Measurements from ENCODE around the gene ZNF444.

The ZNF444 gene

DNA sequence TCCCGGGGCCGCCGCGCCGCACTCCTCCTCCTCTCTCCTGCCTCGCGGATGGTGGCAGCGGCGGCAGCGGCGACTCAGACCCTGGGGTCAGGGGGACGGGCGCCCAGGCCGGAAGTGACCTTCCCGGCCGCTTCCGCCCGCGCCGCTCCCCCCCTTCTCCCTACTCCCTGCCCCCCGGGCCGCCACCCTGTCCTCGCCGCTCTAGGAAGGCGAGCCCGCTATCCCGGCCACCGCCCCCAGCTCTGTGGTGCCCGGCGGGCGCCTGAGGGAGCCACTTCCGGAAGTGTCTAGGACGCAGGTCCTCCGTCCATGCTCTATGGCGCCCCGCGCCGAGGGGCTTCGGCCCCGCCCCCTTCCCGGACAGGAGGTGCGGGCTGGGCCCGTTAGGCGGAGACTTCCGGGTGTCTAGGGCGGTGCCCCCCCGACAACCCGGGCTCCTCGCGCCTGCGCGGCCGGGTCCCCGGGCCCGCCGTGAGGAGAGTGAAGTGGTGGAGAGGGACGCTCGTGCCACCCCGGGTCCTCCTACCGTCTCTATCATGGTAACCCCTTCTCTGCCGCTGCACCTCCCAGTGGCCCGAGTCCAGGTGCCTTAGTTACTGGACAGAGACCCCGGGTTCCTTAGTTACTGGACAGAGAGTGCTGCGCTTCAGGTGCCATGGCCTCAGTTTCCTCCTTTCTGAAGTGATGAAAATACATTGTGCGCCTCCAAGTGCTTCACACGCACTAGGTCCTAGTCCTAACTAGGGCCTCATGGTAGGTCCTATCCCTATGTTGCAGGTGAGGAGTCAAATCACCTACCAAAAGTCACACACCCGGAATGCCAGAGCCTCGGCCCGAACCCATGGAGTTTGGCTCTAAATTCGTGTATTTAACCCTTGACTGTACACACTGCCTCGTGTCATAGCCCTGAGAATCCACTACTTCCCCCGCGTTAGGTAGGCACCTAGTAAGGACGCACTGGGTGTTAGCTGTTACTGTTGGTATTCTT is 19.6 kb upstream of the ZNF444 start, which contains the start of gene ZNF787:
ZNF787 (minus strand) TSS at position 116 of the 988 bp plus-strand sequence. CDS start 18,078 bp downstream, outside the sequence.
- peak; percentile 96 to 97 for DNase-seq (ENCODE audit: low read depth in 2 of 2)

DNA sequence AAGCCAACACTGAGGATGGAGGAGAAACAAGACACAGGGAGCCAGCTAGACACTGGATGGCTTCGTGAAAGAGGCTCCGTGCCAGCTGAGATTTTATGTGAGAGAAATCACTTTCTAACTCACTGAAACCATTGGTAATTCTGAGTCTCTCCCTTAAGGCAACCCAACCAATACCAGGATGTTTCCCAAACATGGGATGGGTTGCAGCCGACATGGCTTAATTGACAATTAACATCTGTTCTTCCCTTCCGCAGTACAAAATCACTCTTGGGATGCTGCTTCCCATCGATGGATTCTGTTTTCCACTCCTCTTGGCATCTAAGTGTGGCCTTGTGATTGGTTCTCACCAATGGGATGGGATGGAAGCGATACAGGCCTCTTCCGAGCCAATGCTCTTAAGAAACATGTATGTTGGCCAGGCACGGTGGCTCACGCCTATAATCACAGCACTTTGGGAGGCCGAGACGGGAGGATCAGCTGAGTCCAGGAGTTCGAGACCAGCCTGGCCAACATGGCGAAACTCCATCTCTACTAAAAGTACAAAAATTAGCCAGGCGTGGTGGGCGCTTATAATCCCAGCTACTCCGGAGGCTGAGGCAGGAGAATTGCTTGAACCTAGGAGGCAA is 17.7 kb upstream of the ZNF444 start:
- no peak for DNase-seq (ENCODE audit: low read depth in 2 of 2)

GRCh38 chr19:56124578-56124977 is 16.5 kb upstream of the ZNF444 start:
- DNase-seq (ENCODE audit: low read depth in 2 of 2): no peak

GRCh38 chr19:56125806-56126590 is 15.1 kb upstream of the ZNF444 start:
- no peak for DNase-seq (ENCODE audit: low read depth in 2 of 2)

GRCh38 chr19:56126983-56127780 is 13.9 kb upstream of the ZNF444 start:
- DNase-seq (ENCODE audit: low read depth in 2 of 2): no peak

GRCh38 chr19:56130006-56130405 is 11.1 kb upstream of the ZNF444 start:
- DNase-seq (ENCODE audit: low read depth in 2 of 2): no peak

- DNase-seq (ENCODE audit: low read depth in 2 of 2): no peak
Measured at GRCh38 chr19:56131651-56132050, 9.4 kb upstream of the ZNF444 start.

- no peak for DNase-seq (ENCODE audit: low read depth in 2 of 2)
Measured at GRCh38 chr19:56132316-56132822, 8.7 kb upstream of the ZNF444 start.

DNA sequence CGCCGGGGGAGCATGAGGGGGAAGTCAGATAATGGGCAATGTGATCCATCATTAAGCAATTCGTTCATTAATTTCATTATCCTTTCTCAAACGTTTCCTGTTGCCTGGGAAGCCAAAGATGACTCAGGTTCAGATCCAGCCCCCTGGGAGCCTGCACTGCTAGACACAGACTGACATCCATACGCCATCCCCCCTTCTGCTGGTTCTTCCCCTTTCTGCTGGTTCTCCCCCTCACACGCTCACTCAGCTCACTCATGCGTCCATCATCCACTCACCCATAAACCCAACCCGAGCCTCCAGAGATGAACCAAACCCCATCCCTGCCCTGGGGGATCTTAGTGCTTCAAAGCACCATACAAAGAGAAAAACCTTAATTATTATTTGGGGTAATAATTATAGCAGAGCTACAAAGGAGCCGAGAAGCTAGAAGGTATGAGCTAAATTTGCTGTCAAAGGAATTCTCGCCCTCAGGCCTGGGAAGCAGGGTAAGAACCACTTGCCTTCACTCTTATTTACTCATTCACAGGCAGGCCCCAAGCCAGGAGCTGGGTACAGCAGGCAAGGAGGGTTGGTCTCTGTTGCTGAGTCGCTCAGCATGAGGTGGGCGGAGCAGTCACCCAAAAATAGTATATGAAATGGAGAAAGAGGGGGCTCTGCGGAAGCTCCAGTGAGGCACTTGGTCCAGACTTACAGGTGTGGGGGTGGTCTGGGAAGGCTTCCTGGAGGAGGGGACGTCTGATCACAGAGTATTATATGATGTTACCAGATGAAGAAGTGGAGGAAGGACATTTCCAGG is 7.0 kb upstream of the ZNF444 start:
- no peak for DNase-seq (ENCODE audit: low read depth in 2 of 2)

DNA sequence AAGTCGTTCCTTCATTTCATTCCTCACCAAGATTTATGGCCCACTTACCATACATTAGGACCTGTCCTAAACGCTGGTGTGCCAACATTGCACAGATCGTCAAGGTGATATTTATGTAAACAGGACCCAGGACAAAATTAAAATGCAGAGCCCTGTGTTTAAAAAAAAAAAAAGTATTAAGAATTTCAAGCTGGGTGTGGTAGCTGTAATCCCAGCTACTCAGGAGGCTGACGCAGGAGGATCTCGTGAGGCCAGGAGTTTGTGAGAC is 6.5 kb upstream of the ZNF444 start:
- no peak for DNase-seq (ENCODE audit: low read depth in 2 of 2)

- no peak for DNase-seq (ENCODE audit: low read depth in 2 of 2)
Measured at GRCh38 chr19:56136362-56136761, 4.7 kb upstream of the ZNF444 start.

GRCh38 chr19:56137405-56137804 is 3.7 kb upstream of the ZNF444 start:
- no peak for DNase-seq (ENCODE audit: low read depth in 2 of 2)

- DNase-seq (ENCODE audit: low read depth in 2 of 2): no peak
Measured at GRCh38 chr19:56138069-56138468, 3.0 kb upstream of the ZNF444 start.

- DNase-seq (ENCODE audit: low read depth in 2 of 2): no peak
Measured at GRCh38 chr19:56139847-56140582, 1.1 kb upstream of the ZNF444 start.

DNA sequence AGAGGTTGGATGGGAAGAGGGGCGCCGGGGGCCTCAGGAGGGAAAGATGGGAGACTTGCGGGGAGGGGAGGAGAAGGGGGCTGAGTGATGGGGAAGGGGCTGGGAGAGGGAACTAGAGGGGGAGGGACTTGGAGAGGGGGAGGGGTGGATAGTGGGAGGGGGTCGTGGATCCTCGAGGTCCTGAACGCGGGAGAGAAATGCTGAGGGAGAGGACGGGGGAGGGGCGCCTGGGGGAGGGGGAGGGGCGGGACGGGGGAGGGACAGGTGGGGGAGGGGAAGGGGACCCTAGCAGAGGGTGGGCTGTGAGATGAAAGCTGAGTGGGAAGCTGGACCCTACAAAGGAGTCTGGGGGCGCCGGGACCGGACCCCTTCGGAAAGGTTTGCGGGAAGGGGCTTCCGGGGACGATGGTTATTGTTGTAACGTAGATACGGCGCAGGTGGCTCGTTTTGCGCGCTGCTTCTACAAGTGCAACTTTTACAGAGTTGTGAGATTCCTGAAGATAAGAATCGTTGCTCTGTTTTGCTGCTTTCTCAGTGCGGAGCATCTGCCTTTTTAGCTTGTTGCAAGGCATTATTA is 418 bp downstream of the ZNF444 start:
- DNase-seq (ENCODE audit: low read depth in 2 of 2): no peak

DNA sequence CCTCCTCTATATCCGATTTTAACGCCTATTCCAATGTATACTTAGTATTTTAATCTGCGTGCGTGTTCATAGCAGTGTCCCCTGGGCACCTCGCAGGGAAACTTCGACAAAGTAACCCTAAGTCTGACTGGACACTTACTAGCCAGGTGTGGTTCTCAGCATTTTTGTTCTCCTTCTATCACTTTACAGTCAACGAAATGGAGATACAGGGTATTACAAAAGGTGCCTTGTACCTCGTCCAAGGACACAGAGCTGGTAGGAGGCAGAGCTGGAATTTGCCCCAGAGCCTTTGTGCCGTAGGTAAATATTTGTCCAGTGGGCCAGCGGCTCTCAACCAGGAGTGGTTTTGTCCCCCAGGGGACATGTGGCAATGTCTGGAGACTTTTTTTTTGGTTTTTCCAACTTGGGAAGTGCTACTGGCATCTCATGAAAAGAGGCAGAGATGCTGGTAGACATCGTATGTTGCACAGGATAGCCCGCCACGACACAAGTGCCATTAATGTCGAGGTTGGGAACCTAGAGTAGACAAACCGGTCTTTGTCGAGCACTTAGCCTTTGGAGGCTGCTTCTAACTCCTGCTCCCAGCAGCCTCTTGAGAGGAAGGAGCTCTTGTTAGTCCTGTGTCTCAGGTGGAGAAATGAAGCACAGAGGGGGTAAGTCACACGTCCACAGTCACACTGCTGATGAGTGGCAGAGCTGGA is 1.1 kb downstream of the ZNF444 start:
- DNase-seq (ENCODE audit: low read depth in 2 of 2): no peak

GRCh38 chr19:56142897-56143434 is 1.9 kb downstream of the ZNF444 start:
- no peak for DNase-seq (ENCODE audit: low read depth in 2 of 2)

- no peak for DNase-seq (ENCODE audit: low read depth in 2 of 2)
Measured at GRCh38 chr19:56144376-56144775, 3.3 kb downstream of the ZNF444 start.

DNA sequence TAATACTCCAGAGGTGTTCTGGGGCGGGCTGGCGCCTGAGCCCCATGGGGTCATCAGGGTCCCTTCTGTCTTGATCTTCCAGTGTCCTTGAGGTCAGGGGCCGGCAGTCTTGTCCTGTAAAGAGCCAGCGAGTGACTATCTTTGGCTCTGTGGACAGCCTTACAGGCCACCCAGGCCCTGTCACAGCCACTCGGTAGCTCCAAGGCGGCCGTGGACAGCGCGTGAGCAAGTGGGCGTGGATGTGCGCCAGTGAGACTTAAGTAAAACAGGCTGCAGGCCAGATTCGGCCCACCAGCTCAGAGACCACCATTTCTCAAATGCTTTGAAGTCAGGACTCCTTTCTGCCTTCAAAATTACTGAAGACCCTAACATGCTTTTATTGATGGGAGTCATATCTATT is 3.7 kb downstream of the ZNF444 start:
- DNase-seq (ENCODE audit: low read depth in 2 of 2): no peak

Measured in fibroblast of skin of left biceps (primary cell).